Activated CD8-positive, alpha-beta T cell treated with anti-CD3 and anti-CD28 coated beads, Interleukin-2, amount 10 ng/mL, durations not matched to agents 7 days and 5 days (primary cell): ENCODE results near the gene SLCO1C1. TPM values are rescaled to one million over a fixed set of nuclear protein-coding genes. Genes with fewer than 3 reads are reported as not detected.
"Not testable (repeated sequence)": the region's sequence is repeated elsewhere in the genome, so short reads cannot be mapped to it uniquely, and the experiment has no call there.

Experiments
- ATAC-seq: fragments of 150-1000 bp; cut with Tn5 transposase; one replicate; pipeline ENCODE4 v1.10.0; 2021; ENCODE audit warnings: moderate library complexity
- CTCF ChIA-PET: fragments of 350-600 bp; sonication (Branson Sonifier 250); formaldehyde crosslinking; loops from one replicate; lab custom pipeline; 2021; ENCODE audit warnings: antibody characterized with exemption; lab: Charles Lee
- POLR2A ChIA-PET: fragments of 350-600 bp; sonication (Branson Sonifier 250); formaldehyde crosslinking; loops from one replicate; lab custom pipeline; 2021; ENCODE audit warnings: antibody characterized with exemption; lab: Charles Lee
- DNase-seq: peaks from one replicate; pipeline ENCODE4 v3.0.0-alpha.2; 2020
- H3K27ac Mint-ChIP-seq: one replicate; pipeline ENCODE4 v1.8.0; 2021; ENCODE audit warnings: mild to moderate bottlenecking, mixed read lengths
- H3K27me3 Mint-ChIP-seq: one replicate; pipeline ENCODE4 v1.8.0; 2021; ENCODE audit warnings: low read depth, mixed read lengths
- H3K36me3 Mint-ChIP-seq: one replicate; pipeline ENCODE4 v1.8.0; 2021; ENCODE audit warnings: low read depth, mixed read lengths
- H3K4me1 Mint-ChIP-seq: one replicate; pipeline ENCODE4 v1.8.0; 2021; ENCODE audit warnings: low read depth, mixed read lengths
- H3K4me3 Mint-ChIP-seq: one replicate; pipeline ENCODE4 v1.8.0; 2021; ENCODE audit warnings: mild to moderate bottlenecking, mixed read lengths
- H3K9me3 Mint-ChIP-seq: one replicate; pipeline ENCODE4 v1.8.0; 2022; ENCODE audit warnings: mixed read lengths; ENCODE audit not compliant: insufficient read depth
- total RNA-seq, 2 experiments: library from RNA; stranded (reverse); gene quantifications; one replicate each; pipeline ENCODE4 v1.2.3, GENCODE V29; 2021

SLCO1C1 gene
- total RNA-seq, 2 experiments from 2014 or later = not detected

DNA sequence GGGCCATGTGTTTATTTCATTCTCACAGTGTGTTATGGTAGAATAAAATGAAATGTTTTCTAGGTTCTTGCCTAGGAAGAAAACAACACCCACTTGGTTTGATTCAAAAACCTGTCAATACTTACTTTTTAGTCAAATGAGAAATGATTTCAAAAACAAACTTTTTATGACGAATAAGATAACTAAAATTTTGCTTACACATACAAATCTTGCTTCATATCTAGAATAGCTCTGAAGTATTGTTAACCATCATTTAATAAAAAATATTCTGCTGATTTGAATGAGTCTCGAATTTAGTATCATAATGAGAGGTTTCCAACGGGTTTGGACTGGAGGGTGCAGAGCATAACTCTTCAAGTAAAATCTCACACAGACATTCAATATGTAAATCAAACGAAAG, 23.2 kb downstream of the SLCO1C1 start:
- no peaks in the 10 kb centered on the region for H3K36me3 Mint-ChIP-seq
- ATAC-seq = no peak
- H3K4me1 Mint-ChIP-seq = no peaks in the 10 kb centered on the region
- ChIA-PET POLR2A (no interaction called here), CTCF (interaction anchor here (0.9 kb wide), 1 partner anchor 9 kb away, joined by 3 read pairs; no protein-coding TSS in a partner anchor)
- no peaks in the 10 kb centered on the region for H3K9me3 Mint-ChIP-seq
- no peak overlapping the region for H3K27ac Mint-ChIP-seq
- DNase-seq = no peak
- no peak overlapping the region for H3K4me3 Mint-ChIP-seq
- H3K27me3 Mint-ChIP-seq = no peaks in the 10 kb centered on the region

DNA sequence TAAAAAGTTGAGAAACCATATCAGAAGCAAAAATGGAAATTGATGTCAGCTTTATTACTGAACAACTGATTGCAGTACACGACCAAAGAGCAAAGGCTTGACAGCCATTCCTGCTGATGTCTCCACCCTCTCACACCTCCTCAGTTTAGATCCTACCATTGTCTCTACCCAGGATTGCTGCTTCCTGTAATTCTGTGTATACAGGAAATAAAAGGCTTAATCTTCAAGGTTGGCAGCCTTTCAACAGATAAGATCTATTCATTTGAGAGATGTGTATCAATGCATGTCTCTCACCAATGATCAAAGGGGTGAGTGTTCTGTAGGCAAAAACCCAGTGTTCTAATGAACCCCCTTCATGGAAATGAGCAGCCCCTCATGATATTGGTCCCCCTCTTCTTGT, 27.0 kb downstream of the SLCO1C1 start:
- H3K9me3 Mint-ChIP-seq = no peaks in the 10 kb centered on the region
- no peak overlapping the region for H3K27ac Mint-ChIP-seq
- H3K4me3 Mint-ChIP-seq = no peak overlapping the region
- CTCF ChIA-PET = no interaction called here
- H3K4me1 Mint-ChIP-seq = no peaks in the 10 kb centered on the region
- no peaks in the 10 kb centered on the region for H3K27me3 Mint-ChIP-seq
- H3K36me3 Mint-ChIP-seq = no peaks in the 10 kb centered on the region
- POLR2A ChIA-PET = no interaction called here
- no peak for ATAC-seq
- no peak for DNase-seq

DNA sequence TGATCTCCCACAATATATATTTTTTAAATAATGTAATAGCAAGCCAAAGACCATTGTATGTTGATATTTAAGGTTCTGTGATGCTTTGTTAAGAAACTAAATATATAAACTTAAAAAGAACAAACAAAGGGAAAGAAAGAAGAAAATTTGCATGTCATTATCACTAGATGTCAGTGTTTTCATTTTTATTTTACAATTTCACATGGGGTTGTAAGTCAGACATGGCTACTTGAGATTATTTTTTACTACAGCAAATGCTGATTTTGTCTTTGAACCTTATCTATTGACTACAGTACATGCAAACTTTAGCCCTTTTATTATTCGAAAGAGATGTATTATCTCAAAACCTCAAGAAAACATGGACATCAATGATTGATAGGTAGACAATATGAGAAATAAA, 36.1 kb downstream of the SLCO1C1 start:
- Mint-ChIP-seq H3K36me3 (no peaks in the 10 kb centered on the region), H3K27me3 (no peaks in the 10 kb centered on the region), H3K4me1 (no peaks in the 10 kb centered on the region), H3K4me3 (no peak overlapping the region), H3K9me3 (no peaks in the 10 kb centered on the region), H3K27ac (no peak overlapping the region)
- CTCF ChIA-PET = no interaction called here
- DNase-seq (no peak), ATAC-seq (no peak)
- POLR2A ChIA-PET = no interaction called here

DNA sequence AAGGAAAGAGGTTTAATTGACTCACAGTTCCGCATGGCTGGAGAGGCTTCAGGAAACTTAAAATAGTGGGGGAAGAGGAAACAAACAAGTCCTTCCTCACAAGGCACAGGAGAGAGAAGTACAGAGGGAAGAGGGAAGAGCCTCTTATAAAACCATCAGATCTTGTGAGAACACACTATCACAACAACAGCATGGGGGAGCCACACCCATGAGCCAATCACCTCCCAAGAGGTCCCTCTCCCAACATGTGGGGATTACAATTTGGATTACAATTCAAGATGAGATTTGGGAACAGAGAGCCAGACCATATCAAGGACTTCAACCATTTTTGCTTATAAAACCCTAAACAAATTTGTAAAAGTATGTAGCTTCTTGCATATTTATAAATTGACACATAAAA, 45.8 kb downstream of the SLCO1C1 start:
- no peaks in the 10 kb centered on the region for H3K9me3 Mint-ChIP-seq
- no peaks in the 10 kb centered on the region for H3K36me3 Mint-ChIP-seq
- ChIA-PET CTCF (no interaction called here), POLR2A (no interaction called here)
- no peak overlapping the region for H3K27ac Mint-ChIP-seq
- no peak for DNase-seq
- ATAC-seq = no peak
- H3K27me3 Mint-ChIP-seq = no peaks in the 10 kb centered on the region
- no peaks in the 10 kb centered on the region for H3K4me1 Mint-ChIP-seq
- no peak overlapping the region for H3K4me3 Mint-ChIP-seq

DNA sequence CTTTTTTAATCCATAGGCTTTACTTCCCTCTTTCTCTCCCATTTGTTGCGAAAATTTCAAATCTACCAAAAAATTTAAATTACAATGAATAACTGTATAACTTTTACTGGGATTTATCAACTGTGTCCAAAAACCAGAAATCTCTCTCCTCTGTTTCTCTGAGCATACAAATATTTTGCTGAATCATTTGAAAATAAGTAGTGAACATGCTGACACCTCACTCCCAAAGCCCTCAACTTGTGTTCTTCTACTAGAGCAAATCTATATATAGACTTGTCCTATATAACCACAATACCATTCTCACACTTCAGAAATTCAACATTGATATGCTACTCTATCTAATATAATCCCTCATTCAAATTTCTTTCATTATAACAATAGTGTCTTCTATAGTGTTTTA, 53.1 kb downstream of the SLCO1C1 start:
- H3K27ac Mint-ChIP-seq = no peak overlapping the region
- CTCF ChIA-PET = no interaction called here
- no peak for ATAC-seq
- H3K36me3 Mint-ChIP-seq = no peaks in the 10 kb centered on the region
- POLR2A ChIA-PET = no interaction called here
- no peak overlapping the region for H3K4me3 Mint-ChIP-seq
- H3K9me3 Mint-ChIP-seq = no peaks in the 10 kb centered on the region
- no peak for DNase-seq
- H3K27me3 Mint-ChIP-seq = no peaks in the 10 kb centered on the region
- H3K4me1 Mint-ChIP-seq = no peaks in the 10 kb centered on the region

DNA sequence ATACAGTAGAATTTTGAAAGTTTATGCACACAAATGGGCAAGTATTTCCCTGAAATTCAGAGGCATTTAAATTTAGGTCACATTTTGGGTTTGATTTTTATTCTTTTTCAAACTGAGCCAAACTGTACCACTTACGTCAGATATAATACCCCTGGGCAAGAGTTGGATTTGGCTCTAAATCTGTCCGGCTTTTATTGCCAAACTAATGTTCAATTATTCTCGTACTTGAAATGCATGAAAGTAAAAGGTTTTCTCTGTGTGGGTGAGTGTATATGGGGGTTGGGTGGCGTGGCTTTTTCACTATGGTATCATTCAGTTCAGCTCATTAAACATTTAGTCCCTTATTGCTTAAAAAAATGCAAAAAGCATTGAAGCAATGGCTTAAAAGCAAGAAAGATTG, 55.9 kb downstream of the SLCO1C1 start:
- no peak overlapping the region for H3K4me3 Mint-ChIP-seq
- ChIA-PET CTCF (no interaction called here), POLR2A (no interaction called here)
- H3K27me3 Mint-ChIP-seq = no peaks in the 10 kb centered on the region
- no peaks in the 10 kb centered on the region for H3K36me3 Mint-ChIP-seq
- H3K9me3 Mint-ChIP-seq = peaks cover 7% of the 10 kb centered on the region
- no peak overlapping the region for H3K27ac Mint-ChIP-seq
- H3K4me1 Mint-ChIP-seq = no peaks in the 10 kb centered on the region
- no peak for DNase-seq
- no peak for ATAC-seq

DNA sequence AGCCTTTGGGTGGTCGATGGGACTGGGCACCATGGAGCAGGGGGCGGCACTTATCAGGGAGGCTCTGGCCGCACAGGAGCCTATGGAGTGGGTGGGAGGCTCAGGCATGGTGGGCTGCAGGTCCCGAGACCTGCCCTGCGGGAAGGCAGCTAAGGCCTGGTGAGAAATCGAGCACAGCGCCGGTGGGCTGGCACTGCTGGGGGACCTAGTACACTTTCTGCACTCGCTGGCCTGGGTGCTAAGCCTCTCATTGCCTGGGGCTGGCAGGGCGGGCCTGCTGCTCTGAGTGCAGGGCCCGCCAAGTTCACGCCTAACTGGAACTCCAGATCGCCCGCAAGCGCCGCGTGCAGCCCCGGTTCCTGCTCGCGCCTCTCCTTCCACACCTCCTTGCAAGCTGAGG, 82.3 kb downstream of the SLCO1C1 start:
- ChIA-PET CTCF (no interaction called here), POLR2A (no interaction called here)
- Mint-ChIP-seq H3K27me3 (no peaks in the 10 kb centered on the region), H3K4me3 (no peak overlapping the region), H3K36me3 (no peaks in the 10 kb centered on the region), H3K9me3 (peaks cover 3% of the 10 kb centered on the region), H3K27ac (no peak overlapping the region), H3K4me1 (no peaks in the 10 kb centered on the region)
- DNase-seq (no peak), ATAC-seq (no peak)

DNA sequence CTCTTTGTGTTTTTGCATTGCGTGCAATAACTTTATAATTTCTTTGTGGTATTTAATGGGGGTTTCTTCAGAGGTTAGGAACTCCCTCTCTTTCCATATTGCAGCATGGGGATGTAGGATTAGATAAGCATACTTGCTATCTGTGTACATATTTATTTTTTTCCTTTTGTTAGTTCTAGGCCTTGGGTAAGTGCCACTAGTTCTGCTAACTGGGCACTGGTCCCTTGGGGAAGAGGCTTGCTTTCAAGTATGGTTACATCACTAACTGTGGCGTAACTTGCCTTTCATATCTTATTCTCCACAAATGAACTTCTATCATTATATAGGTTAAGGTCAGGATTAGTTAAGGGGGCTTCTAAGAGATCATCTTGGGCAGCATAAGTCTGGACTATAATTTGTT, 83.8 kb downstream of the SLCO1C1 start:
- Mint-ChIP-seq H3K4me1 (no peaks in the 10 kb centered on the region), H3K36me3 (no peaks in the 10 kb centered on the region), H3K27ac (no peak overlapping the region), H3K4me3 (no peak overlapping the region), H3K9me3 (peaks cover 3% of the 10 kb centered on the region), H3K27me3 (no peaks in the 10 kb centered on the region)
- DNase-seq (no peak), ATAC-seq (no peak)
- POLR2A ChIA-PET = no interaction called here
- CTCF ChIA-PET = no interaction called here

DNA sequence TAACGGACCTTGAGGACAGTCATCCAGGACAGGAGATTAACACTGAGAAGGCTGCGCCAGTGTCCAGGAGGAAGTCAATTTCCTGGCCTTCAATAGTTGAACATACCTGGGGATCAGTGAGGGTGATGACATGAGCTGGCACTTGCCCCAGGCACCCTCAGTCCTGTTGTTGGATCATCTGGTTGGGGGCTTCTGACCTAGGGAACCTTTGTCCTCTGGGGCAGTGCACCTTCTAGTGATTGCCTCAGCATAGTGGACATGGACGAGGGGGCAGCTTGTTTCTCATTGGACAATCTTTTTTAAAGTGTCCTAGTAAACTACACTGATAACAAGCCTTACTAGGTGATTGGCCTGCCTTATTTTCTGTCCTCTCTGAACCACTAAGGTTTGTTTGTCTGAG, 84.8 kb downstream of the SLCO1C1 start:
- POLR2A ChIA-PET, DNase-seq, H3K36me3 Mint-ChIP-seq, H3K27ac Mint-ChIP-seq, CTCF ChIA-PET, H3K4me1 Mint-ChIP-seq, H3K4me3 Mint-ChIP-seq, H3K9me3 Mint-ChIP-seq, H3K27me3 Mint-ChIP-seq, ATAC-seq: not testable (repeated sequence)

DNA sequence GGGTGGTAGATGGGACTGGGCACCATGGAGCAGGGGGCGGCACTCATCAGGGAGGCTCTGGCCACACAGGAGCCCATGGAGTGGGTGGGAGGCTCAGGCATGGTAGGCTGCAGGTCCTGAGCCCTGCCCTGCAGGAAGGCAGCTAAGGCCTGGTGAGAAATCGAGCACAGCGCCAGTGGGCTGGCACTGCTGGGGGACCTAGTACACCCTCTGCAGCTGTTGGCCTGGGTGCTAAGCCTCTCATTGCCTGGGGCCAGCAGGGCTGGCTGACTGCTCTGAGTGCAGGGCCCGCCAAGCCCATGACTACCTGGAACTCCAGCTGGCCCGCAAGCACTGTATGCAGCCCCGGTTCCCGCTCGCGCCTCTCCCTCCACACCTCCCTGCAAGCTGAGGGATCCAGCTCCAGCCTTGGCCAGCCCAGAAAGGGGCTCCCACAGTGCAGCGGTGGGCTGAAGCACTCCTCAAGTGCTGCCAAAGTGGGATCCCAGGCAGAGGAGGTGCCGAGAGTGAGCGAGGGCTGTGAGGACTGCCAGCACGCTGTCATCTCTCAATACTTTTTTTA, 88.7 kb downstream of the SLCO1C1 start:
- CTCF ChIA-PET, ATAC-seq, H3K4me1 Mint-ChIP-seq, DNase-seq, H3K36me3 Mint-ChIP-seq, POLR2A ChIA-PET, H3K9me3 Mint-ChIP-seq, H3K4me3 Mint-ChIP-seq, H3K27me3 Mint-ChIP-seq, H3K27ac Mint-ChIP-seq: not testable (repeated sequence)

DNA sequence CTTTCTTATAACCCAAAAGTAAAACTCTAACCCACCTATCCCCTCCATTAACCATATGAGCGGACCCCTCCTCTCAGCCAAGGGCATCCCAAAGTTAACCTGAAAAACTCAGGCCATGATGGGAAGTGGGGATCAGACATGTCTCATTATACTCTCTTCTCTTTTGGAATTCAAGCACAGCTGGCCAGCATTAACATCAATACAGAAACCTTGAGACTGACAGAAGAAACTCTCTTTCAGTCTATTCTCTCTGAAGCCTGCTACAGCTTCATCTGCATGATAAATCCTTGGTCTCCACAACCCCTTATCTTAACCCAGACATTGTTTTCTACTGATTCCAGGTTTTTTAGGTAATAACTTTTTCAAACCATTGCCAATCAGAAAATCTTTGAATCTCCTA, 97.8 kb downstream of the SLCO1C1 start:
- H3K9me3 Mint-ChIP-seq = peaks cover 3% of the 10 kb centered on the region
- H3K27me3 Mint-ChIP-seq = no peaks in the 10 kb centered on the region
- DNase-seq (no peak), ATAC-seq (no peak)
- POLR2A ChIA-PET = no interaction called here
- CTCF ChIA-PET = no interaction called here
- H3K4me3 Mint-ChIP-seq = no peak overlapping the region
- H3K4me1 Mint-ChIP-seq = no peaks in the 10 kb centered on the region
- no peaks in the 10 kb centered on the region for H3K36me3 Mint-ChIP-seq
- no peak overlapping the region for H3K27ac Mint-ChIP-seq

DNA sequence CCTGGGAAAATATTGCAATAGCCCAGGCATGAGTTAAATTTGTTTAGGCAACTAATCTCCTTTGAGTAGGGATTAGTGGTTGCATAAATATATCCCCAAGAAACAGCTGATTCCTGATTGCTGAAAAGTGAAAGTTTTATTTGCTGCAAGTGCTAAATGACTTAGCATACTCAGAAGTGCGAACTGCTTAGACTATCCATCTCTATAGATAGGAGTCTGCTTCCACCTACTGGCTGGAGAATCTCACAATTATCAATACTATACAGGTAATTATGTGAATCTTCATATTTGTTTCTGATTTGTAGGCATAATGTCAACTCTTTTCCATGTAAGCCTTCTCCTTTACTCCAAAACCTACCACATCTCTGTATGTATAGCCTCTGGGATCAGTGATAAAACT, 103.4 kb downstream of the SLCO1C1 start:
- no peak for ATAC-seq
- H3K9me3 Mint-ChIP-seq = no peaks in the 10 kb centered on the region
- H3K27me3 Mint-ChIP-seq = no peaks in the 10 kb centered on the region
- CTCF ChIA-PET = no interaction called here
- H3K4me1 Mint-ChIP-seq = no peaks in the 10 kb centered on the region
- H3K4me3 Mint-ChIP-seq = no peak overlapping the region
- no peak for DNase-seq
- POLR2A ChIA-PET = no interaction called here
- H3K36me3 Mint-ChIP-seq = no peaks in the 10 kb centered on the region
- H3K27ac Mint-ChIP-seq = no peak overlapping the region

DNA sequence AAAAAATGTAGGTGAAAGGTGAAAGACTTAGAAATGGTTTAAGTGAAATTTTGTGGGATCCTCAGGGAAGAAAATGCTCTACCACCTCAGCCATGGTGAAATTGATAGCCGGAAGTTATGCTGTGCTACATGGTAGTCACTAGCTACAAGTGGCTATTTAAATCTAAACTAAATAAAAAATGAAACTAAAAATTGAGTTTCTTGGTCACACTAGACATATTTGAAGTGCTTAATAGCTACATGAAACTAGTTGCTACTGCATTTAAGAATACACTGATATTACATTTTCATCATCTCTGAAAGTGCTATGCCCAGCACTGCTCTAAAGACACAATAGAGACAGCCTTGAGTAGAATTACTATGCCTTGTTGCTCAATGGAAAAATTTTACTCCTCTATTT, 105.0 kb downstream of the SLCO1C1 start:
- Mint-ChIP-seq H3K4me1 (no peaks in the 10 kb centered on the region), H3K9me3 (no peaks in the 10 kb centered on the region), H3K27me3 (no peaks in the 10 kb centered on the region), H3K36me3 (no peaks in the 10 kb centered on the region), H3K4me3 (no peak overlapping the region), H3K27ac (no peak overlapping the region)
- ATAC-seq (no peak), DNase-seq (no peak)
- ChIA-PET POLR2A (no interaction called here), CTCF (no interaction called here)
